Type B pancreatic cell (in vitro differentiated cells): ENCODE data around the gene RARA. TPM values are rescaled to one million over a fixed set of nuclear protein-coding genes. Genes with fewer than 3 reads are reported as not detected.
A peak's percentile ranks its signal among the peaks of the same experiment; 100 is the strongest.

Experiments used
- DNase-seq: peaks from one replicate; pipeline ENCODE4 v3.0.0; 2021; ENCODE audit warnings: mixed read lengths; ENCODE audit not compliant: unreplicated experiment; ENCODE audit errors: extremely low spot score
- H3K27ac Mint-ChIP-seq: 2 replicates; pipeline ENCODE4 v1.8.0; 2021; ENCODE audit warnings: mild to moderate bottlenecking, mixed read lengths
- H3K27me3 Mint-ChIP-seq: 2 replicates; pipeline ENCODE4 v1.8.0; 2021; ENCODE audit warnings: mixed read lengths
- H3K36me3 Mint-ChIP-seq: 2 replicates; pipeline ENCODE4 v1.8.0; 2021; ENCODE audit warnings: mixed read lengths
- H3K4me1 Mint-ChIP-seq: one replicate; pipeline ENCODE4 v1.8.0; 2021; ENCODE audit warnings: mixed read lengths; ENCODE audit not compliant: unreplicated experiment
- H3K4me3 Mint-ChIP-seq: 2 replicates; pipeline ENCODE4 v1.8.0; 2021; ENCODE audit warnings: mild to moderate bottlenecking, mixed read lengths
- H3K9me3 Mint-ChIP-seq: 2 replicates; pipeline ENCODE4 v1.8.0; 2021; ENCODE audit warnings: mixed read lengths
- CTCF ChIP-seq: fragments of 200-600 bp; sonication (generic); conservative IDR thresholded peaks from 2 replicates; pipeline ENCODE4 v1.5.0; 2021; ENCODE audit warnings: antibody characterized with exemption, mild to moderate bottlenecking
- total RNA-seq: library from RNA; stranded (reverse); gene quantifications from 2 replicates; pipeline ENCODE4 v1.2.1, GENCODE V29; 2021; ENCODE audit warnings: low replicate concordance

The RARA gene
- total RNA-seq, 1 donor from 2014 or later, result 34.3 TPM

- peak overlapping the region; percentile 53 for H3K27ac Mint-ChIP-seq
- no peaks in the 10 kb centered on the region for H3K9me3 Mint-ChIP-seq
- peaks cover 10% of the 10 kb centered on the region for H3K36me3 Mint-ChIP-seq
- H3K4me3 Mint-ChIP-seq, result peak overlapping the region; percentile 64
- peaks cover 28% of the 10 kb centered on the region for H3K4me1 Mint-ChIP-seq
- no peak for DNase-seq
- TF ChIP-seq CTCF, result peak; percentile 75
- H3K27me3 Mint-ChIP-seq, result no peaks in the 10 kb centered on the region
These were observed 18.2 kb upstream of the RARA start for GRCh38 chr17:40290629-40291280.

GRCh38 chr17:40291281-40291664, 17.7 kb upstream of the RARA start:
- peaks cover 31% of the 10 kb centered on the region for H3K4me1 Mint-ChIP-seq
- H3K4me3 Mint-ChIP-seq, result no peak overlapping the region
- no peak overlapping the region for H3K27ac Mint-ChIP-seq
- H3K36me3 Mint-ChIP-seq, result peaks cover 13% of the 10 kb centered on the region
- no peaks in the 10 kb centered on the region for H3K9me3 Mint-ChIP-seq
- DNase-seq, result no peak
- no peak for TF ChIP-seq CTCF
- H3K27me3 Mint-ChIP-seq, result no peaks in the 10 kb centered on the region

- H3K4me1 Mint-ChIP-seq, result peaks cover 19% of the 10 kb centered on the region
- DNase-seq, result no peak
- no peak overlapping the region for H3K27ac Mint-ChIP-seq
- no peaks in the 10 kb centered on the region for H3K9me3 Mint-ChIP-seq
- no peak for TF ChIP-seq CTCF
- no peak overlapping the region for H3K4me3 Mint-ChIP-seq
- no peaks in the 10 kb centered on the region for H3K27me3 Mint-ChIP-seq
- H3K36me3 Mint-ChIP-seq, result peaks cover 19% of the 10 kb centered on the region
These were observed 15.6 kb upstream of the RARA start for GRCh38 chr17:40293363-40293762.

GRCh38 chr17:40295488-40296436, 13.2 kb upstream of the RARA start:
- H3K27ac Mint-ChIP-seq, result peak overlapping the region; percentile 41
- H3K36me3 Mint-ChIP-seq, result peaks cover 16% of the 10 kb centered on the region

GRCh38 chr17:40297511-40297910, 11.5 kb upstream of the RARA start:
- Mint-ChIP-seq H3K9me3 (no peaks in the 10 kb centered on the region), H3K4me3 (no peak overlapping the region), H3K4me1 (peaks cover 10% of the 10 kb centered on the region), H3K27ac (no peak overlapping the region), H3K27me3 (no peaks in the 10 kb centered on the region), H3K36me3 (peaks cover 14% of the 10 kb centered on the region)
- DNase-seq, result no peak
- TF ChIP-seq CTCF, result no peak

More at GRCh38 chr17:40295488-40296436, 13.2 kb upstream of the RARA start:
- DNase-seq, result no peak
- Mint-ChIP-seq H3K4me3 (no peak overlapping the region), H3K27me3 (no peaks in the 10 kb centered on the region), H3K4me1 (peaks cover 7% of the 10 kb centered on the region), H3K9me3 (no peaks in the 10 kb centered on the region)
- no peak for TF ChIP-seq CTCF
